GM06990 (cell line): ENCODE results near the gene C21orf91.

Source experiments
- DNase-seq: peaks from one replicate; pipeline ENCODE4 v3.0.0-alpha.2; 2011; ENCODE audit not compliant: insufficient read length; ENCODE audit errors: extremely low read depth
- H3K27me3 ChIP-seq: replicated peaks from 2 replicates; pipeline ENCODE4 v1.6.0; 2011; ENCODE audit warnings: low read length; ENCODE audit not compliant: control insufficient read depth, insufficient read depth
- H3K36me3 ChIP-seq: 2 replicates; pipeline ENCODE4 v1.5.1; 2011; ENCODE audit warnings: low read length; ENCODE audit not compliant: control insufficient read depth, insufficient read depth
- H3K4me3 ChIP-seq: replicated peaks from 2 replicates; pipeline ENCODE4 v1.5.1; 2011; ENCODE audit warnings: low read depth, mild to moderate bottlenecking, control low read depth, low read length
- TF ChIP-seq, protein P1 (sequence below): IDR thresholded peaks from 2 replicates; pipeline ENCODE4 v1.5.1; 2011; ENCODE audit warnings: low read length, control low read depth, mild to moderate bottlenecking, inconsistent platforms; ENCODE audit not compliant: insufficient read depth, poor library complexity, severe bottlenecking

The C21orf91 gene

DNA sequence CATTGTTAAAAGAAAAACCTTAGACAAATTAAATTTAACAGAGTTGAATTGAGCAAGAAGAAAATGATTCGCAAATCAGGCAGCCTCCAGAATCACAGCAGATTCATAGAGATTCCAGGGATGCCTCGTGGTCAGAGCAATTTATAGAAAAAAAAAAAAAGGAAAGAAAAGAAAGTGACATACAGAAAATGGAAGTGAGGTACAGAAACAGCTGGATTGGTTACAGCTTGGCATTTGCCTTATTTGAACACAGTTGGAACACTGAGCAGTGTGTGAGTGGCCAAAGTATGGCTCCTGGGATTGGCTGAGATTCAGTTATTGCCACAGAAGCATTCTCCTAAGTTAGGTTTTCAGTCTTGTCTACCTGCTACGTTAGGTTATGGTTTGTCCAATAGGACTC is 9.1 kb upstream of the C21orf91 start:
- no peak for DNase-seq
- Histone ChIP-seq H3K4me3 (no peak overlapping the region), H3K36me3 (no peaks in the 10 kb centered on the region), H3K27me3 (no peaks in the 10 kb centered on the region)
- TF ChIP-seq, protein P1, sequence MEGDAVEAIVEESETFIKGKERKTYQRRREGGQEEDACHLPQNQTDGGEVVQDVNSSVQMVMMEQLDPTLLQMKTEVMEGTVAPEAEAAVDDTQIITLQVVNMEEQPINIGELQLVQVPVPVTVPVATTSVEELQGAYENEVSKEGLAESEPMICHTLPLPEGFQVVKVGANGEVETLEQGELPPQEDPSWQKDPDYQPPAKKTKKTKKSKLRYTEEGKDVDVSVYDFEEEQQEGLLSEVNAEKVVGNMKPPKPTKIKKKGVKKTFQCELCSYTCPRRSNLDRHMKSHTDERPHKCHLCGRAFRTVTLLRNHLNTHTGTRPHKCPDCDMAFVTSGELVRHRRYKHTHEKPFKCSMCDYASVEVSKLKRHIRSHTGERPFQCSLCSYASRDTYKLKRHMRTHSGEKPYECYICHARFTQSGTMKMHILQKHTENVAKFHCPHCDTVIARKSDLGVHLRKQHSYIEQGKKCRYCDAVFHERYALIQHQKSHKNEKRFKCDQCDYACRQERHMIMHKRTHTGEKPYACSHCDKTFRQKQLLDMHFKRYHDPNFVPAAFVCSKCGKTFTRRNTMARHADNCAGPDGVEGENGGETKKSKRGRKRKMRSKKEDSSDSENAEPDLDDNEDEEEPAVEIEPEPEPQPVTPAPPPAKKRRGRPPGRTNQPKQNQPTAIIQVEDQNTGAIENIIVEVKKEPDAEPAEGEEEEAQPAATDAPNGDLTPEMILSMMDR, result no peak

GRCh38 chr21:17823846-17824245 is 4.7 kb upstream of the C21orf91 start:
- DNase-seq, result no peak
- TF ChIP-seq, protein P1, result no peak
- no peaks in the 10 kb centered on the region for H3K36me3 ChIP-seq
- H3K27me3 ChIP-seq, result no peaks in the 10 kb centered on the region
- no peak overlapping the region for H3K4me3 ChIP-seq

GRCh38 chr21:17821121-17821520 is 2.0 kb upstream of the C21orf91 start:
- Histone ChIP-seq H3K4me3 (no peak overlapping the region; the same call in 1 of the 2 replicates), H3K27me3 (no peaks in the 10 kb centered on the region), H3K36me3 (no peaks in the 10 kb centered on the region)
- no peak for DNase-seq
- TF ChIP-seq, protein P1, result no peak

DNA sequence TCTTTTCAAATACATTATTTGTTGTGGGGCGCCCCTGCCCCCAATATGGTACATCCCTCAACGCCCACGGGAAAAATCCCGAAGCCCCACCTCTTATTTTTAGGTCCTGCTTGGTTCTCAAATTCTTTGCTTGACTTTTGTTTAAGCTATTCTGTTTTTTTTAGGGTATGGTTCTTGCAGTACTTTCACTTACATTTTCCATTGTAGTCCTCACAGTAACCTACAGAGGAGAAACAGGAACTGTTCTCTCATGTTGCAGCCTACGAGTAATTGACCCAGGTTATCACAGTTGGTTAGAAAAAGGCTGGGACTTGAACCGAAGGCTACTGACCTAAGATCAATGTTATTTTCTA is 697 bp upstream of the C21orf91 start:
- no peak for DNase-seq
- TF ChIP-seq, protein P1, result no peak
- H3K4me3 ChIP-seq, result peak overlapping the region; percentile 95
- H3K36me3 ChIP-seq, result no peaks in the 10 kb centered on the region
- H3K27me3 ChIP-seq, result no peaks in the 10 kb centered on the region

DNA sequence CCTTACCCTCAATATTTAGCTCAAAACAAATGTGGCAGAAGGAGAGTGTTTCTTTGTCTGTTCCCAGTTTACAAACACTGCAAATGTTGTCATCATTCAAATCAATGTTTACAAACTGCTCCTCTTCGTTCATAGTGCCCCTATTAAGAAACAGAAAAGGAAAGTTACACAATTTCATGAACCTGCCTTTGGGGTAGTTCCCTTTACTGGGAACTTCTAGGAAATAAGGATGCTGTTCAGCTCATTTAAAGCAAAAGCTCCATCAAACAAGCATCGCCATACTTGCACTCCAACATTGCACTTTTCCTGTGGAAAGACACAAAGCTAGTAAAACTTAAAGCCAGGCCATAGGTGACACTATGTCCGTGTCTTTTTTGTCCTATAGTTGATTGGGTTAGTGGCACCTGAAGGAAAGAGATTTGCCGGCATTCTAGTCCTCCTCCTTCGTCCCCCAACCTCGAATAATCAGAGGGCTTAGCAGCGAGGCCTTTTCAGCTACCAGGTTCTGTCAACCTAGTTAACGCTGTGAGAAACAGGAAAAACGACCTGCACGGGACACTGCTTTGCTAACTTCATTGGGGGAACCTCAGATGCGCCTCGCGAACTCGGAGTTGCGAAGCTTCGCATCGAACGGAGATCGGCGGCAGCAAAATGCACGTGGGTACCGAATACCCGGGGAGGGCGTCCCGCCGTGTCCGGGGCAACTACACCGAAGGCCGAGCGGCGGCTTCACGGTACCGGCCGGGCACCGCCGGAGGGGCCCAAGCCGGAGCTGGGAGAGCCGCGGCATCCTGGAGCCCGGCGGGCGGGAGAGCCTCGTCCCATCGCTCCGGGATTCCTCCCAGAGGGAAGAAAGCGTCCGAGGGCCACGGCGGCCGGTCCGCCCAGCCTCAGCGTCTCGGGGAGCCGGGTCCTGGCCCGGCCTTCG is 706 bp downstream of the C21orf91 start:
- Histone ChIP-seq H3K36me3 (peaks cover 3% of the 10 kb centered on the region; the same call in 1 of the 2 replicates), H3K27me3 (no peaks in the 10 kb centered on the region), H3K4me3 (peak overlapping the region; percentile 95)
- peak; percentile 58 for DNase-seq
- TF ChIP-seq, protein P1, result no peak
